ENCODE measurements around the gene COMMD9. TPM values are rescaled to one million over a fixed set of nuclear protein-coding genes. Genes with fewer than 3 reads are reported as not detected.

The COMMD9 gene
- total and polyA plus RNA-seq, 2 of the 4 experiments (the other 2 are of a cell fraction), result 50.7 to 58.3 TPM

DNA sequence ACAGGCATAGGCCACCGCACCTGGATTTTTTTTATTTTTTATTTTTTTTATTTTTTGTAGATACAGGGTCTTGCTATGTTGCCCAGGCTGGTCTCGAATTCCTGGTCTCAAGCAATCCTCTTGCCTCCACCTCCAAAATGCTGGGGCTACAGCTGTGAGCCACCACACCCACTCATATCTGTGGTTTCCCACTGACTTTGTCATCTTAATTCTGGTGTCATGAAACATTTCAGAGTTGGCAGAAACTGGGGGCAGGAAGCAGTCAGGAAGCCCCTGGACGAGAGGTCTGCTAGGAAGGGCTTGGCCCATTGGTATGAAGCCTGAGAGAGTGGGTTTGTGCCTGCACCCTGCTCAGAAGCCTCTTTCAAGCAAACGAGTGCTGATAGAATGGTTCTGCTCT is 49.1 kb downstream of the COMMD9 start:
- POLR2A ChIA-PET (ENCODE audit: unreplicated experiment), result no interaction called here
- no peak overlapping the region for H3K23ac ChIP-seq (ENCODE audit: low read depth, low read length)
- H3K14ac ChIP-seq (replicated peaks; ENCODE audit: low read depth, low read length), result no peak overlapping the region

More for the DNA sequence above, 49.1 kb downstream of the COMMD9 start:
- no peak overlapping the region for H2AK5ac ChIP-seq (ENCODE audit: low read depth, low read length)
- no peak overlapping the region for H4K91ac ChIP-seq (ENCODE audit: insufficient read depth, low read depth, low read length)
- ATAC-seq (ENCODE audit: low read depth) (no peak), DNase-seq (peak; percentile 15)
- H4K20me1 ChIP-seq (ENCODE audit: insufficient read depth, low read length), result no peaks in the 10 kb centered on the region
- no peak overlapping the region for H2BK20ac ChIP-seq (ENCODE audit: low read depth, low read length)
- TF ChIP-seq RAD21 (IDR thresholded peaks at IDR 0.05; ENCODE audit: low read length) (no peak), CEBPB (IDR thresholded peaks at IDR 0.05; ENCODE audit: low read depth, low read length) (no peak), NFE2L2 (IDR thresholded peaks at IDR 0.05; ENCODE audit: low read depth, low read length) (no peak), MAFK (IDR thresholded peaks at IDR 0.05; ENCODE audit: low read depth, low read length) (no peak), FOS (IDR thresholded peaks at IDR 0.05; ENCODE audit: low read depth, low read length) (no peak), POLR2A (IDR thresholded peaks at IDR 0.05; ENCODE audit: low read depth, low read length) (no peak), MXI1 (IDR thresholded peaks at IDR 0.05; ENCODE audit: borderline replicate concordance, low read depth, low read length) (no peak), SMC3 (IDR thresholded peaks at IDR 0.05; ENCODE audit: low read depth, low read length) (no peak), RCOR1 (IDR thresholded peaks at IDR 0.05; ENCODE audit: insufficient replicate concordance, low read length) (no peak), CHD1 (IDR thresholded peaks at IDR 0.05; ENCODE audit: low read depth, low read length) (no peak), RFX5 (IDR thresholded peaks at IDR 0.05; ENCODE audit: low read depth, low read length) (no peak), BHLHE40 (IDR thresholded peaks at IDR 0.05; ENCODE audit: low read depth, low read length) (no peak)
- TF ChIP-seq, protein P1, sequence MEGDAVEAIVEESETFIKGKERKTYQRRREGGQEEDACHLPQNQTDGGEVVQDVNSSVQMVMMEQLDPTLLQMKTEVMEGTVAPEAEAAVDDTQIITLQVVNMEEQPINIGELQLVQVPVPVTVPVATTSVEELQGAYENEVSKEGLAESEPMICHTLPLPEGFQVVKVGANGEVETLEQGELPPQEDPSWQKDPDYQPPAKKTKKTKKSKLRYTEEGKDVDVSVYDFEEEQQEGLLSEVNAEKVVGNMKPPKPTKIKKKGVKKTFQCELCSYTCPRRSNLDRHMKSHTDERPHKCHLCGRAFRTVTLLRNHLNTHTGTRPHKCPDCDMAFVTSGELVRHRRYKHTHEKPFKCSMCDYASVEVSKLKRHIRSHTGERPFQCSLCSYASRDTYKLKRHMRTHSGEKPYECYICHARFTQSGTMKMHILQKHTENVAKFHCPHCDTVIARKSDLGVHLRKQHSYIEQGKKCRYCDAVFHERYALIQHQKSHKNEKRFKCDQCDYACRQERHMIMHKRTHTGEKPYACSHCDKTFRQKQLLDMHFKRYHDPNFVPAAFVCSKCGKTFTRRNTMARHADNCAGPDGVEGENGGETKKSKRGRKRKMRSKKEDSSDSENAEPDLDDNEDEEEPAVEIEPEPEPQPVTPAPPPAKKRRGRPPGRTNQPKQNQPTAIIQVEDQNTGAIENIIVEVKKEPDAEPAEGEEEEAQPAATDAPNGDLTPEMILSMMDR (conservative IDR thresholded peaks at IDR 0.05; ENCODE audit: low read depth, low read length), result no peak
- no peak overlapping the region for H3K56ac ChIP-seq (ENCODE audit: extremely low read depth, insufficient read depth, low read length)
- H2BK120ac ChIP-seq (ENCODE audit: low read depth, low read length), result no peak overlapping the region
- no peak overlapping the region for H4K8ac ChIP-seq (ENCODE audit: low read depth in 2 of 2, low read length in 2 of 2)
- H3K27me3 ChIP-seq (ENCODE audit: control insufficient read depth, insufficient read depth, low read length), result peaks cover 16% of the 10 kb centered on the region
- no peak overlapping the region for H3K9ac ChIP-seq (ENCODE audit: low read depth, low read length)
- no peak overlapping the region for H3K4ac ChIP-seq (ENCODE audit: low read depth, low read length)
- H4K5ac ChIP-seq (ENCODE audit: low read depth, low read length), result no peak overlapping the region
- H2AK9ac ChIP-seq (replicated peaks; ENCODE audit: low read depth, low read length, poor library complexity), result no peak overlapping the region
- no TSS peak for BruUV-seq (replicated peaks)
- in situ Hi-C loops (cut with MboI; ENCODE audit: low sequenced_read_pairs), result no loop called here
- intact Hi-C loops (cut with micrococcal nuclease), result no loop called here
- H3K4me2 ChIP-seq (ENCODE audit: low read depth, low read length), result no peak overlapping the region
- CTCF ChIA-PET, result interaction anchor here (1.0 kb wide), 1 partner anchor 9 kb away, joined by 4 read pairs; no protein-coding TSS in a partner anchor
- no peaks in the 10 kb centered on the region for H3K79me1 ChIP-seq (ENCODE audit: low read depth in 1 of 2, low read length in 2 of 2)
- peaks cover 2% of the 10 kb centered on the region; the same call in 1 of the 2 replicates for H3K9me1 ChIP-seq (ENCODE audit: insufficient read depth, low read length)
- H3K36me3 ChIP-seq (ENCODE audit: control insufficient read depth, insufficient read depth, low read length), result no peaks in the 10 kb centered on the region
- no peak overlapping the region for H2BK5ac ChIP-seq (ENCODE audit: low read depth, low read length, poor library complexity, severe bottlenecking)
- no peak overlapping the region for H2AFZ ChIP-seq (replicated peaks; ENCODE audit: low read length, poor library complexity)
- no peak overlapping the region for H3K27ac ChIP-seq (ENCODE audit: insufficient read depth, low read length)
- dilution Hi-C loops (cut with HindIII; ENCODE audit: low sequenced_read_pairs, unreplicated experiment), result no loop called here
- H3K18ac ChIP-seq (ENCODE audit: low read depth, low read length), result no peak overlapping the region
- no peaks in the 10 kb centered on the region; the same call in 1 of the 2 replicates for H3K9me3 ChIP-seq (ENCODE audit: control insufficient read depth, insufficient read depth, low read length)
- H3K4me1 ChIP-seq (ENCODE audit: control insufficient read depth, insufficient read depth, low read length), result no peaks in the 10 kb centered on the region
- no peak overlapping the region for H3K4me3 ChIP-seq (ENCODE audit: insufficient read depth, low read depth, low read length)
- H2BK15ac ChIP-seq (ENCODE audit: low read depth, low read length), result no peak overlapping the region
- WGBS, 2 experiments (ENCODE audit: extremely low coverage in 2 of 2, insufficient read length in 1 of 2), result 25% methylated on average over 1 of the region's 4 CpGs; no CpG with 5 or more reads in 1 of the 2 experiments
